OCI-LY3 (cell line): ENCODE data around the gene POLN.

Experiments
- EZH2phosphoT487 ChIP-seq: fragments of 200-600 bp; shearing (Covaris generic); IDR thresholded peaks from 2 replicates; pipeline ENCODE4 v1.6.1; 2018; ENCODE audit warnings: antibody characterized with exemption, mixed run types, low read depth
- TF ChIP-seq, protein P1 (sequence below): fragments of 200-600, 300-600 bp; sonication (generic); IDR thresholded peaks from 2 replicates; pipeline ENCODE4 v1.5.1; 2014; ENCODE audit warnings: antibody characterized with exemption, low read length, low read depth

DNA sequence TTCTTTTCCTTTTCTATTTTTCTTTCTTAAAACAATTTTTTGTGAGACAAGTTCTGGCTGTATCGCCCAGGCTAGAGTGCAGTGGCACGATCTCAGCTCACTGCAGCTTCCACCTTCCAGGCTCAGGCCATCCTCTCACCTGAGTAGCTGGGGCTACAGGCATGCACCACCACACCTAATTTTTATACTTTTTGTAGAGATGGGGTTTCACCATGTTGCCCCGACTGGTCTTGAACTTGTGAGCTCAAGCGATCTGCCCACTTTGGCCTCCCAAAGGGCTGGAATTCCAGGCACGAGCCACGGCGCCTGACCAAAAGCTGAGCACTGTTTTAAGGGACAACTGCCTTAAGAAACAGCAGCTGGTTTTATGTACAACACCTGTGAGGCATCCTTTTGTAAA, 192.1 kb downstream of the POLN start:
- TF ChIP-seq, protein P1, sequence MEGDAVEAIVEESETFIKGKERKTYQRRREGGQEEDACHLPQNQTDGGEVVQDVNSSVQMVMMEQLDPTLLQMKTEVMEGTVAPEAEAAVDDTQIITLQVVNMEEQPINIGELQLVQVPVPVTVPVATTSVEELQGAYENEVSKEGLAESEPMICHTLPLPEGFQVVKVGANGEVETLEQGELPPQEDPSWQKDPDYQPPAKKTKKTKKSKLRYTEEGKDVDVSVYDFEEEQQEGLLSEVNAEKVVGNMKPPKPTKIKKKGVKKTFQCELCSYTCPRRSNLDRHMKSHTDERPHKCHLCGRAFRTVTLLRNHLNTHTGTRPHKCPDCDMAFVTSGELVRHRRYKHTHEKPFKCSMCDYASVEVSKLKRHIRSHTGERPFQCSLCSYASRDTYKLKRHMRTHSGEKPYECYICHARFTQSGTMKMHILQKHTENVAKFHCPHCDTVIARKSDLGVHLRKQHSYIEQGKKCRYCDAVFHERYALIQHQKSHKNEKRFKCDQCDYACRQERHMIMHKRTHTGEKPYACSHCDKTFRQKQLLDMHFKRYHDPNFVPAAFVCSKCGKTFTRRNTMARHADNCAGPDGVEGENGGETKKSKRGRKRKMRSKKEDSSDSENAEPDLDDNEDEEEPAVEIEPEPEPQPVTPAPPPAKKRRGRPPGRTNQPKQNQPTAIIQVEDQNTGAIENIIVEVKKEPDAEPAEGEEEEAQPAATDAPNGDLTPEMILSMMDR: no peak
- no peak for TF ChIP-seq EZH2phosphoT487
